LoVo (cell line): ENCODE measurements around the gene BHLHE23.
"Not testable (repeated sequence)": the region's sequence is repeated elsewhere in the genome, so short reads cannot be mapped to it uniquely, and the experiment has no call there.

Experiments used
- DNase-seq: peaks from one replicate; pipeline ENCODE4 v3.0.0-alpha.2; 2016; ENCODE audit warnings: low spot score

BHLHE23 gene

DNA sequence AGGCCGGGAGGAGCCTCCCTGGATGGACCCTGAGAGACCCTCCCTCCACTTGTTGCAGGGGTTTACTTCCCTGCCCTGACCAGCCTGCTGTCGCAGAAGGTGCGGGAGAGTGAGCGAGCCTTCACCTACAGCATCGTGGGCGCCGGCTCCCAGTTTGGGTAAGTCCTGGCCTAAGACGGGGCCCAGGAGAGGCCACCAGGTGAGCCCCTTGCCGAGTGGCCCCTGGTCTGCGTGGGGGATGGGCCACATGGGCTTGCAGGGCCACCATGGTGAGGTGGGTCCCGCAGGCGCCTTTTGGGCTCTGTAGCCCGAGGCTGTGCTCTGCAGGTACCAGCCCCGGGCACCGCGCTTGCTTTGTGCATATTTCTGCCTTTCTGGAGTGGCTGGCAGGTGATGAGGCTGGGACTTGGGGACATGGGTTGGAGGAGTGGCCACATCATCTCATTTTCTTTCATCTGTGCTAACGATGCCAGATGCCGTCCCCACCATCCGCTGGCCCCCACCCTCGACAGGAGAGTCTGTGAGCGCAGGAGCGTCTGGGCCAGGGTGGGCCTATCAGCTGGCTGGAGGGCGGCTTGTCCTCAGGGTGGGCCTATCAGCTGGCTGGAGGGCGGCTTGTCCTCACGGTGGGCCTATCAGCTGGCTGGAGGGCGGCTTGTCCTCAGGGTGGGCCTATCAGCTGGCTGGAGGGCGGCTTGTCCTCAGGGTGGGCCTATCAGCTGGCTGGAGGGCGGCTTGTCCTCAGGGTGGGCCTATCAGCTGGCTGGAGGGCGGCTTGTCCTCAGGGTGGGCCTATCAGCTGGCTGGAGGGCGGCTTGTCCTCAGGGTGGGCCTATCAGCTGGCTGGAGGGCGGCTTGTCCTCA, 46.1 kb downstream of the BHLHE23 start:
- DNase-seq = not testable (repeated sequence)

DNA sequence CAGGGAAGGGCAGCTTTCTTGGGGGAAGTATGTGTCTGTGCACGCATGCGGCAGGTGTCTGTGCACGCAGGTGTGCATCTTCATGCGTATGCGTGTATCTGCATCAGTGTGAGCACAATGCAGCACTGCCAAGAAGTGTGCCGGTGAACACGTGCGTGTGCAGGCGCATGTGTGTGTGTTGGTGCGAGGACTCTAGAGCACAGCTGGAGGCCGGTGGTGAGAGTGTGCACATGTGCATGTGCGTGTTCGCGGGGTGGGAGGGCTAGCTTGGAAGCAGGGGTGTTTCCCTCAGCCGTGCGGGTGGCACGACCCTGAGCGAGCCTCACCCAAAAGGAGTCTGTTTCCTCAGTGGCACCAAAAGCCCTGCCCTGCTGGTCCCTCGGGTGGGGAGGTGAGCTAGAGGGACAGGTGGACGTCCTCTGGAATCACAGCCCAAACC, 46.7 kb downstream of the BHLHE23 start:
- no peak for DNase-seq

DNA sequence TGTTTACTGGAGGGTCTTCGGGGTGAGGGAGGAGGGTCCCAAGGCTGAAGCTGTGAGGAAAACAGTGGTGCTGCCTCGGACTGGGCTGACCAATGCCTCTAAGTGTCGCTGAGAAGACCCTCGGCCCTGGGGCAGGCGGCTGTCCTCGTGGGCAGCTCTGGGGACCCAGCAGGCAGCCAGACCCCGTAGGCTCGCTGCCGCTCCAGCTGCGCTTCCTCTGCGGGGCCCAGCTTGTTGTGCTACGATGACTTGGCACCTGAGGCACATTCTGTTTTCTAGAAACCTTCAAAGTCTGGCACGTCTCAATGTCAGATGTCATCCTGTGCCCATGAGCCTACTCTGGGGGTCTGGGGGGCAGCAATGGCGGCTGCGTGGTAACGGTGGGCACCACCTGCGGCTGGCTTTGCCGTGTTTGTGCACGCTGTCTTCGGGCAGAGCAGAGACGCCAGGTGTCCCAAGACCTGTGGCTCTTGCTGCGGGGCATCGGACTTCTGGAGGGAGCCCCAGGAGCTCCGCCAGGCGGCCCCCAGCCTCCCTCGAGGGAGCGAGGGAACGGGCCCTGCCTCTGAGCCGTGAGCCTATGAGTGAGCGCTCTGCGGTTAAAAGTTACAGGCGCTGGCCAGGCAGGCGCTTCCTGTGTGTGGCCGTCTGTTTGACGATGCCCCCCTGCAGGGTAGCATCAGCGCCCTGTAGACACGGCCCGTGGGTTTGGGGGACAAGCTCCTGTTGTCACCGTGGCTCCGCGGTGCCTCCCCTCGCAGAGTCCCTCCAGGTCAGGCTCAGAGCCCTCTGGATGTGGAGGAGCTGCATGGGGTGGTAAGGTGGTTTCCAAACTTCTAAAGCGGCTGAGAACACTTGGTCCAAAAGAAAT, 47.4 kb downstream of the BHLHE23 start:
- no peak for DNase-seq

DNA sequence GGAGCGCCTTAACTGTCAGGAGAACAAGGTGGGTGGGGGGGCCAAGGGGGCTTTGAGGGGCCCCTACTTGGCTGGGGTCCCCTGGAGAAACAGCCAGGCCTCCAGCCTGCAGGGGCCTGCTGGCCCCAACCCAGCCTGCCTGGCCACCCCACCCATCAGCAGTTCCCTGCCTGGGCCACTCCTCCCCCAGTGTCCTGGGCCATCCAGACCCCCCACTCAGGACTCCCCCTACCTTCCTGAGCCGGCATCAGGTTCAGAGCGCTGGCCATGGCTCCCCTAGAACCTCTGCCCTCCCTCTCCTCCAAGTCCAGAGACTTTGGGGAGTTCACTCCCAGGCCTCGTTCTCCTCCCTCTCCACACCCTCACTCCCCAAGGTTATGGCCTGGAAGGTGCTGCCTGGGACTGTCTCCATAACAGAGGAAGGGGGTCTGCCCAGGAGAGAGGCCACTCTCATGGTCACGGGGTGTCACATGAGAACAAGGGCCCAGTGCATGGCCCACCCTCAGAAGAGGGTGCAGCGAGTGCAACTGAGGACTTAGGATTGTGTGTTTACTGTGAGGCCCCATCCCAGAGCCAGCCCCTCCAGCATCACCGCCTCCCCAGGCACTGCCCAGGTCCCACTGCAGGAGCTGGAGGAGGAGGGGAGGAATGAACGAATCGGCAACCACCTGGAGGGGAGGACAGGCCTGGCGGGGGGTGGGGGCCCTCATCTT, 48.2 kb downstream of the BHLHE23 start:
- DNase-seq = no peak

DNA sequence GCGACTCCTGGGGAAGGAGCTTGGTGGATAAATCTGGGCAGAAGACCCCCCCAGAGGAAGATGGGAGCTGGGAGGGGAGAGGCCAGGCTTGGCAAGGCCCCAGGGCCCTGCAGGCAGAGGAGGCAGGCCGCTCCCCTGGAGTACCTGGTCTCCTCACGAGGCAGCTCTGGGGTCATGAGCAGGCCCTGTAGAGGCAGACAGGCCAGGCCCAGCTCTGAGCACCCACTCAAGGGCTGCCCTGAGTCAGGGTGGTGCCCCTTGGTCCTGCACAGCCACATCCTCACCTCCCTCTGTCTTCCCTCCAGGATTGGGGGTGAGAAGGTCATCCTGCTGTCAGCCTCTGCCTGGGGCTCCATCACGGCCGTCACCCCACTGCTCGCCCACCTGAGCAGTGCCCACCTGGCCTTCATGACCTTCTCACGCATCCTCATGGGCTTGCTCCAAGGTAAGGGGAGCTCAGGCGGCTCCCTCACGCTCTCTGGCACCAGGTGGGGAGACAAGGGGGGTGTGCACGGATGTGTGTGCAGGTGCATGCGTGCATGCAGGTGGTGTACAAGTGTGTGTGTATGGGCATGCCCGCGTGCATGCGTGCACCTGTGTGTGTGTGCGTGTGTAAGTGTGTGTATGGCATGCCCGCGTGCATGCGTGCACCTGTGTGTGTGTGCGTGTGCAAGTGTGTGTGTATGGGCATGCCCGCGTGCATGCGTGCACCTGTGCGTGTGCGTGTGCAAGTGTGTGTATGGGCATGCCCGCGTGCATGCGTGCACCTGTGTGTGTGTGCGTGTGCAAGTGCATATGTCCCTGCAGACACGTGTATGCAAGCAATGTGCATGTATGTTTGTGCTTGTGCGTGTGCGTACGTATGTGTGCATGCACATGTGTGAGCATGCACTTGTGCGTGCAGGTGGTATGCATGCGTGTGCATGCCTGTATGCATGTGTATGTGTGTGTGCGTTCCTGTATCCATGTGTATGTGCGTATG, 49.3 kb downstream of the BHLHE23 start:
- DNase-seq = no peak

DNA sequence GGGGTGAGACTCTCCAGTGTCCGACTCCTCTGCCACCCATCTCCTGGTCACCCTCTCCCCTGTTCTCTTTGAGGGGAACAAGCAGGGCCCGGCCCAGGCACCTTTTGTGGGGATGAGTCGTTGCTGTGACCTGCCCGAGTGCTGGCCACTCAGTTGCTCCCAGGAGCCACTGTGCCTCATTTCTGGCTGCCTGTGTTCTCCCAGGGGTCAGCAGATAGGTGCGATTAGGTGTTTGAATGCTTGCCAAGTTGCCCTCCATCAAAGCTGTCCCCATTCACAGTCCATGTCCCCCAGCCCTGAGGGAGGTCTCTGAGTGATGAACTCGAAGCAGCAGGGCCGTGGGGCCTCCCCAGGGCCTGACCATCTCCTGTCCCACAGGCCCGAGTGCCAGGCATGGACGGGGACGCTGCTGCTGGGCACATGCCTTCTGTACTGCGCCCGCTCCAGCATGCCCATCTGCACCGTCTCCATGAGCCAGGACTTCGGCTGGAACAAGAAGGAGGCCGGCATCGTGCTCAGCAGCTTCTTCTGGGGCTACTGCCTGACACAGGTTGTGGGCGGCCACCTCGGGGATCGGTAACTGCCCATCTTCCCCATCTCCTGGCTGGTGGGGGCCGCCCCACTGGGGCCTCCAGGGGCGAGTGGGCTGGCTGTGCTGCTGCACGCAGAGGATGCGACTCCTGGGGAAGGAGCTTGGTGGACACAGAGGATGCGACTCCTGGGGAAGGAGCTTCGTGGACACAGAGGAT, 50.2 kb downstream of the BHLHE23 start:
- no peak for DNase-seq
